ENCODE measurements around the gene SRL.
"Not testable (repeated sequence)": the region's sequence is repeated elsewhere in the genome, so short reads cannot be mapped to it uniquely, and the experiment has no call there.

SRL gene

DNA sequence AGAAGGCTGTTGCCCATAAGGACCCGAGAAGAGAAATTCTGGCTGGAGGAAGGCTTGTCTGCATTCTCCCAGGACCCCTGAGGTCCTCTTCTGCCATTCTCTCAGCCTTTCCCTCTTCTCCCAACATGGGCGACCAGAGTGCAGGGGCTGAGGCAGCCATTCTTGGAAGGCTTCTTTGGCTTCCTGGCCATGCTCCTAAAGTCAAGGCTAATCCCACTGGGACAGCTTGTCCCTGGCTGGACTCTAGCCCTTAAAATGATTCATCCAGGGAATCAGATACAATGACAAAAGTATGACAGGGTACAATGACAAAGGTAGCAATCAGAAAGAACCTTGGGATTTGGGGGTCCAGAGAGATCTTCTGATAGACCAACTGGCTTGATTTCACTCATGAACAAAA lies 26.8 kb downstream of the SRL start:
- DNase-seq (ENCODE audit: low read depth) = no peak

DNA sequence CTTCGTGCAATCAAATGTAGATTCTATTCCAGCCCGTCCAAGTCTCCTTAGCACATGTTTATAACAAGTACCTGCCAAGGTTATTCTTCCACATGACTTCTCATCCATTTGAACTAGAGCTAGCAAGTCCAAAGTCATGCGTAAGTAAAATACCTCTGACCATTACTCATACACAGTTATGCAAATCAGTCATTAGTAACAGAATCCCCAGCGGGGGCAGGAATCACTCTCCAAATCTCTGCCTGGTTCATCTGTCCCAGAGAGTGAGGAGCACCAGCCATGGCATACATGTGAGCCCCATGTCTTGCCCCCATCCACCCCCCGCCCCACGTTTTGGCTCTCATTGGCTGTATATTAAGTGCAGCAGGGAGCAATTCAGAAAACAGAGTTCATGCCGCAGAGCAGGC lies 27.7 kb downstream of the SRL start:
- TF ChIP-seq, protein P1, sequence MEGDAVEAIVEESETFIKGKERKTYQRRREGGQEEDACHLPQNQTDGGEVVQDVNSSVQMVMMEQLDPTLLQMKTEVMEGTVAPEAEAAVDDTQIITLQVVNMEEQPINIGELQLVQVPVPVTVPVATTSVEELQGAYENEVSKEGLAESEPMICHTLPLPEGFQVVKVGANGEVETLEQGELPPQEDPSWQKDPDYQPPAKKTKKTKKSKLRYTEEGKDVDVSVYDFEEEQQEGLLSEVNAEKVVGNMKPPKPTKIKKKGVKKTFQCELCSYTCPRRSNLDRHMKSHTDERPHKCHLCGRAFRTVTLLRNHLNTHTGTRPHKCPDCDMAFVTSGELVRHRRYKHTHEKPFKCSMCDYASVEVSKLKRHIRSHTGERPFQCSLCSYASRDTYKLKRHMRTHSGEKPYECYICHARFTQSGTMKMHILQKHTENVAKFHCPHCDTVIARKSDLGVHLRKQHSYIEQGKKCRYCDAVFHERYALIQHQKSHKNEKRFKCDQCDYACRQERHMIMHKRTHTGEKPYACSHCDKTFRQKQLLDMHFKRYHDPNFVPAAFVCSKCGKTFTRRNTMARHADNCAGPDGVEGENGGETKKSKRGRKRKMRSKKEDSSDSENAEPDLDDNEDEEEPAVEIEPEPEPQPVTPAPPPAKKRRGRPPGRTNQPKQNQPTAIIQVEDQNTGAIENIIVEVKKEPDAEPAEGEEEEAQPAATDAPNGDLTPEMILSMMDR (IDR thresholded peaks at IDR 0.05; ENCODE audit: low read depth, low read length, missing control alignments) = no peak
- DNase-seq (ENCODE audit: low read depth) = no peak
- no peak overlapping the region for H3K4me3 ChIP-seq (ENCODE audit: low read depth, low read length)

More for the DNA sequence above, 26.8 kb downstream of the SRL start:
- H3K4me3 ChIP-seq (ENCODE audit: low read depth, low read length) = no peak overlapping the region
- TF ChIP-seq, protein P1 (IDR thresholded peaks at IDR 0.05; ENCODE audit: low read depth, low read length, missing control alignments) = no peak

DNA sequence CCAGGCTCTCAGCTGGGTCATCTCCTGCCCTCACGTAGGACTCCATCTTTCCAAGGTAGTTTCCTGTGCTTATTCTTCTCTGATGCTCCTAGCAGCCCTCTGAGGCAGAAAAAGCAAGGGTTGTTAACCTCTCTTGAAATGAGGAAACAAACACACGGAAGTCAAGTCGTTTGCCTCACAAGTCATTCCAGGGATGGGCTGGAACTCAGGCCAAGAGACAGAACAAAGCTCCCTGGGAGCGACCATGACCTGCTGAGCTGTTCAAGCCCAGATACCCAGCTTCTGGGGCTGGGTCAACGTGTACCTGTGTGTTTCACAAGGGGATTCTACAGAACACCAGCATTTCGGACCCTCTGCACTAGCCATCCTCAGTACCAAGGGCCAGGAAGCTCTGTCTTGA lies 28.1 kb downstream of the SRL start:
- TF ChIP-seq, protein P1 (IDR thresholded peaks at IDR 0.05; ENCODE audit: low read depth, low read length, missing control alignments) = no peak
- no peak overlapping the region for H3K4me3 ChIP-seq (ENCODE audit: low read depth, low read length)
- no peak for DNase-seq (ENCODE audit: low read depth)

DNA sequence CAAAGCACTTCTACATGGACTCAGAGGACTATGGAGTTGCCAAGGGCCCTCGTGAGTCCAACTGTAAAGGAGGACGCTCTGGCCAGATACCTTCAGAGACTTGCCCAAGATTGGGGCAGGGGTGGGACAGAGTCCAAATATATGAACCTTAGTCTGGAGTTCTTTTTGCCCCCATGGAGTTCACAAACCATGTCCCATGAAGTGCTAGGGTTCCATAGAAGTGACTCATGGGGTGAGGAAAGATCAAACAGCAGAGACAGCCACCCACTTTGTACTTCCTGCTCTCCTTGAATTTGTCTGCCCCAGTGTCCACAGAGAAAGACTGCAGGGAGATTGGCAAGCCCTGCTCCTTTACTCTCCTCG lies 29.0 kb downstream of the SRL start:
- no peak for DNase-seq (ENCODE audit: low read depth)
- H3K4me3 ChIP-seq (ENCODE audit: low read depth, low read length) = no peak overlapping the region
- TF ChIP-seq, protein P1 (IDR thresholded peaks at IDR 0.05; ENCODE audit: low read depth, low read length, missing control alignments) = no peak

DNA sequence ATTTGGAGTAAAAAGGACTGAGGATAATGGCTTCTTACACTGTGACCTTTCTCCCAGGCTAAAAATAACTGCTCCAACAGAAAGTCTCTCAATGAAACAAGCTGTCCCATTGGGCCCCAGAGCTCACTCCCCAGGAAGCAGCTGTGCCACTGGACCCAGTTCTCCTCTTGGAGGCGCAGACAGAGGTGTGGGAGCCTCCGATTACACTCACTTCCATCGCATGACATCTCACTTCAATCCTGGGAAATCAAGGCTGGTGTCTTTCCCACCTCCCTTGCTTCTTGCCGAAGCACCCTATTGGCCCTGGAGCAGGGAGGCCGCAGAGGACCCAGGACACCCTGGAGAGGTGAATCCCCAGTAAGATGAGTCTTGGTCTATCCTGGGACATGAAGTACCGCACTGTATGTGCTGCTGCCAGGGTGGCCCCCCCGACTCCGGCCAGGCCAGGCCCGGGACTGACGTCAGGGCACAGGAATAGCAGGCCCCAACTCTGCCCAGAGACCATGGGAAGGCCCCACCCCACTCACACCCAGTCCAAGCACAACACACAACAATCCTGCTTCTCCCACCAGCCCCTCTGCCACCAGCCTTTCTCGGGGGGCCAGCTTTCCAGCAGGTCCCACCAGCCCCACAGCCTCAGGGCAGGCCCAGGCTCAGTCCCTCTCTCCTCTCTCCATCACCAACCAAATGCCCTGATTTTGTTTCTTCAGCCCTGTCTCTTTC lies 29.5 kb downstream of the SRL start:
- no peak for DNase-seq (ENCODE audit: low read depth)
- TF ChIP-seq, protein P1 (IDR thresholded peaks at IDR 0.05; ENCODE audit: low read depth, low read length, missing control alignments) = no peak
- H3K4me3 ChIP-seq (ENCODE audit: low read depth, low read length) = no peak overlapping the region

DNA sequence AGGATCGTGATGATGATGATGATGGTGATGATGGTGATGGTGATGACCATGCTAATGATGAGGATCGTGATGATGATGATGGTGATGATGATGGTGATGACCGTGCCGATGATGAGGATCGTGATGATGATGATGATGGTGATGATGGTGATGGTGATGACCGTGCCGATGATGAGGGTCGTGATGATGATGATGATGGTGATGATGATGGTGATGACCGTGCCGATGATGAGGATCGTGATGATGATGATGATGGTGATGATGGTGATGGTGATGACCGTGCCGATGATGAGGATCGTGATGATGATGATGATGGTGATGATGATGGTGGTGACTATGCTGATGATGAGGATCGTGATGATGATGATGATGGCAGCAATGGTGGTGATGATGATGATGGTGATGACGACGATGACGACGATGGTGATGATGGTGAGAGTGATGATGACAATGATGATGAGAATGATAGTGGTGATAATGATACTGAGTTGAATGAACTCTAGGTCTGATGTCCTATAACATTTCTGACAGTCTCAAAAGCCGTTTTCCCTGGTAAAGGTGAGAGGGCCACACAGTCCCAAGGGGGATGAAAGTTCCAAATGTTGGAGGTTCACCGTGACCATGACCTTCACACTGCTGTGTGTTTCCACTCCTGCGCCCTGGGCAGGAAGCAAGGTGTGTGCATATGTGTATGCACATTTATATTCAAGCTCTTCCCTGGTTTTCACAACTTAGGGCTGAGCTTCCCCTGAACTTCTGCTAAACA lies 30.3 kb downstream of the SRL start:
- H3K4me3 ChIP-seq (ENCODE audit: low read depth, low read length); DNase-seq (ENCODE audit: low read depth): not testable (repeated sequence)

DNA sequence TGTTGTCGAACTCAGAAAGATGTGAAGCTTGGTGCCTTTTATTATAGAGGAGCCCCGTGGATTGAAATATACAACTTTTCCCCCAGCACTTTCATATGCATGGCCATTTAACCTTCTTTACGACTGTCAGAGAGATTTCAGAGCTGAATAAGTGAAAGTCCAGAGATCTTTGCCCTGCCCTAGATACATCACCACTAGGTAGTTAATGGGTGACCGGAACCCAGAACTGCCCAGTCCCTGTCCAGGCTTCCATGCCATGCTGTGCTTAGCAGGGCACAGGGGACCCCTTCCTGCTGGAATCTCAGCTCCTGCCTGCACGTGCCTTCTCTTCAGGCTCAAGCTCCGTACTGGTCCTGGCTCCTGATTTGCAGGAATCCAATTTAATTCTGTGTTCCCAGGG lies 32.2 kb downstream of the SRL start:
- TF ChIP-seq, protein P1 (IDR thresholded peaks at IDR 0.05; ENCODE audit: low read depth, low read length, missing control alignments) = no peak
- H3K4me3 ChIP-seq (ENCODE audit: low read depth, low read length) = no peak overlapping the region
- DNase-seq (ENCODE audit: low read depth) = no peak

All from GM12864 (cell line).